CD4-positive, alpha-beta T cell treated with Interleukin-4 for 4 hours (primary cell): ENCODE results near the gene KRTAP10-7.
"Not testable (repeated sequence)": the region's sequence is repeated elsewhere in the genome, so short reads cannot be mapped to it uniquely, and the experiment has no call there.

ENCODE experiments used
- DNase-seq: peaks from one replicate; pipeline ENCODE4 v3.0.0-alpha.2; 2020

The KRTAP10-7 gene

DNA sequence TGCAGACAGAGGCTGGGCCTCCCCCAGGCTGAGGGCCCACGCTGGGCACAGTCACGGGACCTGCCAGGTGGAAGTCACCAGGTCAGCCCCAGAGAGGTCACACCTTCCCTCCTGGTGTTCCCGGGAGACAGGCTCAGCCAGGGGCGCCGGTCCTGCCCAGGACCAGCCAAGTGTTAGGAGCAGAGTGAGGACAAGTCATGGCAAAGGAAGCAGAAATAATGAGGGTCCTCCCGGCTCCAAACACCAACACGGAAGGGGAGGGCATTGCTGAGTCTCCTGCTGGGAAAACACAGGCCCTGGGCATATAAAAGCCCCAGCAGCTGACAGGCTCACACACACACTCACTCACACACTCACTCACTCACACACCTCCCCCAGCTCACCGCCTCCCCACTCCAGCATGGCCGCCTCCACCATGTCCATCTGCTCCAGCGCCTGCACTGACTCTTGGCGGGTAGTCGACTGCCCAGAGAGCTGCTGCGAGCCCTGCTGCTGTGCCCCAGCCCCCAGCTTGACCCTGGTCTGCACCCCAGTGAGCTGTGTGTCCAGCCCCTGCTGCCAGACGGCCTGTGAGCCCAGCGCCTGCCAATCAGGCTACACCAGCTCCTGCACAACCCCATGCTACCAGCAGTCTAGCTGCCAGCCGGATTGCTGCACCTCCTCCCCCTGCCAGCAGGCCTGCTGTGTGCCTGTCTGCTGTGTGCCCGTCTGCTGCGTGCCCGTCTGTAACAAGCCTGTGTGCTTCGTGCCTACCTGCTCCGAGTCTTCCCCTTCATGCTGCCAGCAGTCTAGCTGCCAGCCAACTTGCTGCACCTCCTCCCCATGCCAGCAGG is 36.8 kb downstream of the KRTAP10-7 start, which contains the start of gene KRTAP10-10:
KRTAP10-10 (plus strand) TSS at position 339 of the 833 bp plus-strand sequence; CDS start at position 401, 62 bp downstream.
- no peak for DNase-seq

- DNase-seq, result not testable (repeated sequence)
These were observed 37.5 kb downstream of the KRTAP10-7 start for GRCh38 chr21:44637851-44638348.

DNA sequence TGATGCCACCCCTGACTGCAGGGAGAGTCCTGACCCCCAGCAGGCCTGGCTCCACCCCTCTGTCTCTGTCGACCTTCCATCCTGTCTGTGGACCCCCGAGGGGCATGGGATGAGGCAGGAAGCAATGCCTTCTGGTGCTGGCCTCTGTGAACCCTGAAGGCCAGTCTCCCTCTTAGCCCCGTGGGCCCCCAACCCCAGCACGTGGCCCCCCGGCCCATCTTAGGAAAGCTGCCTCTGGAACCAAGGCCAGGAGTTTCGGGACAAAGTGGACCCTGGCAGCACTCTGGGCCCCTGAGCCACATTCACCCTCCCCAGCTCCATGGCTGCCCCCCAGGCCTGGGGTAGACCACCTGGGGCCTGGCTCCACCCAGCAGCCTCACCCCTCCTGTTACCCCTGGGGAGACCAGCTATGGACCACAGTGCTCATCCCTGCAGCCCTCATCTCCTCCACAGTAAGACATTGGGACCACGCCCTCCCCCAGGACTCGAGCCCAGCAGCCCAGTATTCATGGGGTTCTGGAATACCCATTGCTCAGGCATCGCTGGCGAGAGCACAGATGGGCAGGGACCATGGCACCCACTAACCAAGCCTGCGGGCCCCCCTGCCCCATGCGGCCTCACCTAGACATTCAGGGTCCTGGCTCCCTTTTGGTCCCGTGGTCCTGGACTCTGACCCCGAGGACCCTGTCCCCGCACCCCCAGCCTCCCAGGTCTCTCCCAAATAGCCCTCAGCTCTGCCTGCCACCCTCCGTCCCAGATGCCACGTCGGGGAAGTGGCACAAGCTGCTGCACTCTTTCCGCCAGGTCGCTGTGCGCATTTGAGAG is 38.3 kb downstream of the KRTAP10-7 start:
- not testable (repeated sequence) for DNase-seq

DNA sequence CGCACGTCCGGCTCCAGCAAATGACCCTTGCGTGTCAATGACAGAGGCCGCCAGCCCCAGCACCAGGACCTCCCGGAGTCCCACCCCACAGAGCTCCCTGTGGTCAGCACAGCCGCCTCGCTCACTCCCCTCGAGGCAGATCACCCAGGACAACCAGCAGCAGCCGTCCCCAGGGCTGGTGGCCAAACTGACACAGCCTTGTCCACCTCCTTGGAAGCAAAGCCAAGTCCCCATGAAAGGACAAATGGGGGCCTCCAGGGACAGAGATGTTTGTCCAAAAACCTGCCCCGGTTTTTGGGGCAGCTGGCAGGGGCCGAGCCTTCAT is 38.9 kb downstream of the KRTAP10-7 start:
- DNase-seq, result no peak

- DNase-seq, result no peak
These were observed 40.4 kb downstream of the KRTAP10-7 start for GRCh38 chr21:44640761-44641160.

- no peak for DNase-seq
These were observed 43.4 kb downstream of the KRTAP10-7 start for GRCh38 chr21:44643741-44644310.

GRCh38 chr21:44644878-44645277 is 44.5 kb downstream of the KRTAP10-7 start:
- no peak for DNase-seq

- not testable (repeated sequence) for DNase-seq
These were observed 46.2 kb downstream of the KRTAP10-7 start, which contains the start of gene KRTAP10-11 for GRCh38 chr21:44646366-44647221. KRTAP10-11 (plus strand) TSS chr21:44646414; CDS start chr21:44646459, 45 bp downstream.

GRCh38 chr21:44647222-44647552 is 46.8 kb downstream of the KRTAP10-7 start:
- DNase-seq, result no peak

- no peak for DNase-seq
These were observed 48.3 kb downstream of the KRTAP10-7 start for GRCh38 chr21:44648557-44649311.

- DNase-seq, result no peak
These were observed 49.2 kb downstream of the KRTAP10-7 start for GRCh38 chr21:44649521-44650100.

GRCh38 chr21:44650265-44650972 is 50.0 kb downstream of the KRTAP10-7 start:
- no peak for DNase-seq

- no peak for DNase-seq
These were observed 50.7 kb downstream of the KRTAP10-7 start for GRCh38 chr21:44650973-44651675.
